ENCODE results near the gene C1QTNF3.

The C1QTNF3 gene

DNA sequence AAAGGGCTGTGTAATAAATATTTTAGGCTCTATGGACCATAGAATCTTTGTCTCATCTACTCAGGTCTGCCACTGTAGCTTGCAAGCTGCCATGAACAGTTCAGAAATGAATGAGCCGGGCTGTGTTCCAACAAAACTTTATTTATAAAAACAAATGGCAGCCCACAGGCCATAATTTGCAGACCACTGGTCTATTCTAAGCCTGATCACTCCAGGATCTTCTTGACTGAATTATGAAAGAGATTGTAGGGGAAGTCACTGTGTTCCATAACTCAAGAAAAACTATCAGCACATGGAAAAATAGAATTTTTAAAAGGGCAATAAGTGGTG, 11.4 kb upstream of the C1QTNF3 start:
- no peak for DNase-seq (ENCODE audit: low read depth)
- TF ChIP-seq, protein P1, sequence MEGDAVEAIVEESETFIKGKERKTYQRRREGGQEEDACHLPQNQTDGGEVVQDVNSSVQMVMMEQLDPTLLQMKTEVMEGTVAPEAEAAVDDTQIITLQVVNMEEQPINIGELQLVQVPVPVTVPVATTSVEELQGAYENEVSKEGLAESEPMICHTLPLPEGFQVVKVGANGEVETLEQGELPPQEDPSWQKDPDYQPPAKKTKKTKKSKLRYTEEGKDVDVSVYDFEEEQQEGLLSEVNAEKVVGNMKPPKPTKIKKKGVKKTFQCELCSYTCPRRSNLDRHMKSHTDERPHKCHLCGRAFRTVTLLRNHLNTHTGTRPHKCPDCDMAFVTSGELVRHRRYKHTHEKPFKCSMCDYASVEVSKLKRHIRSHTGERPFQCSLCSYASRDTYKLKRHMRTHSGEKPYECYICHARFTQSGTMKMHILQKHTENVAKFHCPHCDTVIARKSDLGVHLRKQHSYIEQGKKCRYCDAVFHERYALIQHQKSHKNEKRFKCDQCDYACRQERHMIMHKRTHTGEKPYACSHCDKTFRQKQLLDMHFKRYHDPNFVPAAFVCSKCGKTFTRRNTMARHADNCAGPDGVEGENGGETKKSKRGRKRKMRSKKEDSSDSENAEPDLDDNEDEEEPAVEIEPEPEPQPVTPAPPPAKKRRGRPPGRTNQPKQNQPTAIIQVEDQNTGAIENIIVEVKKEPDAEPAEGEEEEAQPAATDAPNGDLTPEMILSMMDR (conservative IDR thresholded peaks at IDR 0.05; ENCODE audit: control insufficient read depth, insufficient read depth, low read depth, low read length) = no peak
- no peak overlapping the region for H3K4me3 ChIP-seq (ENCODE audit: control insufficient read depth, low read depth, low read length)

DNA sequence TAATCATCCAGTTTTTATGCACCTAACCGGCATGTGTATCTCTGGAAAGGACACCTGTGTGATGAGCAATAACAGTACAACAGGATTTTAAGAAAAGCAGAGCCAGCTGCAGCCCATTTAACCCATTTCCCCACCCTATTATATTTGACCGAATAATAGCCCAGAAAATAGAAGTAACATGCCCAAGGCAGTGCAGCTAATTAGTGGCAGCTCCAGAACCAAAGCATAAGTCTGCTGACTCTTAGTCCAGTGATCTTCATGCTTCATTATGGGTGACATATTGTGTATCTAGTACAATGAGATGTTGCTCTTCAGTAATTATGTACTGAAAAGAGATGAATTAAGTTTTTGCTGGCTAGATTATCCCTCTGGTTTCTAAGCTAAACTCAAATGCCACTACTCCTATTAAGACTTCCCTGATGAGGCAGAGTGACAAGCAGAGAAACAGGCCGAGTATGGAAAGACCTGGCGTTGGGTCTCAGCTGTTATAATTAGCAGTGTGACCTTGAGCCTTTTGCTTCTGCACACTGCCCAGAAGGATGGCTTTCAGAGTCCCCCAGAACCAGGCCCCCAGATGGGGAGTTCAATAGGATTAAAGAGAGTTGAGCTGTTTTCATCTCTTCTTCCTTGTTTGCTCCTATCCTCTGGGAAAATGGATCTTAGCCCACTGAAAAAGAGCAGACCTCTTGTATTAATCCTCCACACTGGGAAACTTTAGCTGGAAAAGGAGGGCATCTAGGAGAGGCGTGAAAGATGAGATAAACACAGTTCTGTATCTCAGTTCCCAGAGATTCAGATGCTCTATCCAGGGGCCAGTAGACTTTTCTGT, 10.8 kb upstream of the C1QTNF3 start:
- no peak for DNase-seq (ENCODE audit: low read depth)
- TF ChIP-seq, protein P1 (conservative IDR thresholded peaks at IDR 0.05; ENCODE audit: control insufficient read depth, insufficient read depth, low read depth, low read length) = no peak
- H3K4me3 ChIP-seq (ENCODE audit: control insufficient read depth, low read depth, low read length) = no peak overlapping the region

DNA sequence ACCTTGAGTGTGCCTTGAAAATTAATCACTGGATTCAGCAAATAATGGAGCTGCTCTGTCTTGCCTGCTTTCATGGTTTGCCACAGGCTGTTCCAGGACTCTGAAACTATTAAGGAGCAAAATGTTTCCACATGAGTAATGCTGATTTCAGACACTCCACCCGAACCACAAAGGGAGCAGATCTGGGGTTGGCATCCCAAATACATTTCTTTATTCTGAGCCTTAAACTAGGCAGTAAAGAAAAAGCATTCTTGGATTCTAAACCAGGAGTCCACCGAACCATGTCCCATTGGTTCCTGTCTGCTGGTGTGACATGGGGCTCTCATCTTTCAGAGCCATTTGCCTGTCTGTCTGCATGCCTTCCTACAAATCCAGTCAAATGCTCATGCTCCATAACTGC, 10.1 kb upstream of the C1QTNF3 start:
- DNase-seq (ENCODE audit: low read depth) = peak; percentile 79
- TF ChIP-seq, protein P1 (conservative IDR thresholded peaks at IDR 0.05; ENCODE audit: control insufficient read depth, insufficient read depth, low read depth, low read length) = no peak
- no peak overlapping the region for H3K4me3 ChIP-seq (ENCODE audit: control insufficient read depth, low read depth, low read length)

DNA sequence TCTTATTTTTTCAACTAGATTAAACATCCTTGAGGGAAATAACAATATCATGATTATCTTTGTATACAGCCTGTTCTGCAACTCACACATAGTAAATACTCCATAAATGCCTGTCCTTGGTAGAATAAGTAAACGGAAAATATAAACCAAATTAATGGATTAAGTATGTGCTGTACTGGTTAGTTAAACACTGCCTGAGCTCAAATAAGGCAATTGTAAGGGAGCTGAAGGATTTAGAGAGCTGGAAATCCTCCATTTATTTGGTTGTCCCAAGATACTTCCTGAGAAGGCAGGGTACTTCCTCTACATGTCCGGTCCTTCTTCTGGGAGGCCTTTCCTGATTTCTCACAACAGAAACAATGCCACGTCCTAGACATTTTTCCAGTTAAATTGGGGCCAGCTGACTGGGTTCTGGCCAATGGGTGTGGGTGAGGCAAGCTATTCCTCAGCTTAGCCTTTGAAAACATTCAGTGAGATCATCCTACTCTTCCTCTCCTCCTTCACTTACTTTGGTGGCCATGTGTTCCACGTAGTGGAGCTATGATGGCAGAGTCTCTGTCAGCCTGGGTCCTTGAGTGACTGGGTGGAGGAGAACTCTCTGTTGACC, 8.5 kb upstream of the C1QTNF3 start:
- TF ChIP-seq, protein P1 (conservative IDR thresholded peaks at IDR 0.05; ENCODE audit: control insufficient read depth, insufficient read depth, low read depth, low read length) = no peak
- DNase-seq (ENCODE audit: low read depth) = peak; percentile 26
- no peak overlapping the region for H3K4me3 ChIP-seq (ENCODE audit: control insufficient read depth, low read depth, low read length)

DNA sequence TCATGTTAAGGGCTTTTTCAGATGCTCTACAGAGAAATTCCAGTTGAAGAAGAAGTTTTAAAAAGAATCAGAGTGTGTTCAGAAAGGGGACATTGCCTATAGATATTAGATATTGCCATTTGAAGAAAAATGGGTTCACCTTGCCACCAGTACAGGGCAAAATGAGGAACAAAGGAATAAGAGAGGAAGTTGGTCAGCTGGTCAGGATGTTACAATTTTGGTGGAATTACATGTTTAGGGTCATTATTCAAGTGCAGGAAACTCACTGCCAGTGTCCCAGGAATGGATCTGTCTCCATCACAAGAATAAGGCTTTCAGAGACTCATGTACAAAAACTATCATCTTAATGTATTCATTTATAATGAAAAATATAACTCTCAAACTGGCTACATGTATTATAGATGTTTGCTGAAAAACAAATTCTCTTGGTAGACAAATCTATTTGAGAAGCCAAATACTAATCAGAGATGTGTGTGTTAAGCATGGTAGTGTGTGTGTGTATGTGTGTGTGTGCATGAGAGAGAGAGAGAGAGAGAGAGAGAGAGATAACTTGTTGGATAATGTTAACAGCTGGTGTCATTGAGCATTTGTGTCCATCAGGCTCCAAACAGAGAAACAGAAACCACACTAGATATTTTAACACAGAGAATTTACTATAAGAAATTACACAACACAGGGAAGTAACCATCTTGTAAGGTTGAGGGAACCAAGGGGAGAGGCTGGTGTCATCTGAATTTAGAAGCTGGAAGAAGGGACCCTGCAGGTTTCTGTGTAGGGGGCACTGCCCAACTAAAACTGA, 5.0 kb upstream of the C1QTNF3 start:
- no peak for DNase-seq (ENCODE audit: low read depth)

DNA sequence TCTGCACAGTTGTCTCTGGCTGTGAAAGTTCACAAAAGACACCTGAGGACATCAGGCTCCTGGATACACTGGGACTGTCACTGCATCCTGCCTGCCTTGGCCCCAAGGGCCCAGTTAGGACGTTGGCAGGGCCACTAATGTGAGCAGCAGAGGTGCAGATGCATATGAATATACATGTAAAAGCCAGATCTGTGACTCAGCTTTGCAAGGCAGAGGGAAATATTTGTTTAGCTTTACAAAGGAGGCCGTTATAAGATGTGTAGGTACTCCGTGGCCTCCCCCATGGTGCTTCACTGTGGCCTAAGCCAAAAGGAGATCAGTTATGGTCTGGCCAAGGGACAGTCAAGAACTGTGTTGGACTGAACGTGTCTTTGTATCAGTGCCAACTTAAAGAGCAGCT, 4.1 kb upstream of the C1QTNF3 start:
- H3K4me3 ChIP-seq (ENCODE audit: control insufficient read depth, low read depth, low read length) = no peak overlapping the region
- DNase-seq (ENCODE audit: low read depth) = no peak
- TF ChIP-seq, protein P1 (conservative IDR thresholded peaks at IDR 0.05; ENCODE audit: control insufficient read depth, insufficient read depth, low read depth, low read length) = no peak

More for the DNA sequence above, 5.0 kb upstream of the C1QTNF3 start:
- TF ChIP-seq, protein P1 (conservative IDR thresholded peaks at IDR 0.05; ENCODE audit: control insufficient read depth, insufficient read depth, low read depth, low read length) = no peak
- no peak overlapping the region for H3K4me3 ChIP-seq (ENCODE audit: control insufficient read depth, low read depth, low read length)

Data from fibroblast of mammary gland (primary cell).